Endodermal cell (in vitro differentiated cells): ENCODE measurements around the gene CCDC57. TPM values are rescaled to one million over a fixed set of nuclear protein-coding genes. Genes with fewer than 3 reads are reported as not detected.

ENCODE experiments used
- DNase-seq: peaks from one replicate; pipeline ENCODE4 v3.0.0-alpha.2; 2017
- H3K27ac ChIP-seq: 2 replicates; pipeline ENCODE4 v1.5.1; 2013; ENCODE audit warnings: mild to moderate bottlenecking, low read depth, low read length, moderate library complexity
- H3K27me3 ChIP-seq: 2 replicates; pipeline ENCODE4 v1.6.1; 2013; ENCODE audit warnings: mild to moderate bottlenecking, low read length, moderate library complexity; ENCODE audit not compliant: insufficient read depth, control insufficient read depth, poor library complexity, severe bottlenecking
- H3K36me3 ChIP-seq: 2 replicates; pipeline ENCODE4 v1.7.0; 2013; ENCODE audit warnings: mild to moderate bottlenecking, low read length, moderate library complexity; ENCODE audit not compliant: control insufficient read depth, insufficient read depth
- H3K4me1 ChIP-seq: one replicate; pipeline ENCODE4 v1.7.0; 2013; ENCODE audit warnings: low read length; ENCODE audit not compliant: control insufficient read depth, insufficient read depth
- H3K4me3 ChIP-seq: 2 replicates; pipeline ENCODE4 v1.5.1; 2013; ENCODE audit warnings: mild to moderate bottlenecking, low read length, moderate library complexity
- H3K9ac ChIP-seq: 2 replicates; pipeline ENCODE4 v1.6.1; 2013; ENCODE audit warnings: mild to moderate bottlenecking, low read length, moderate library complexity; ENCODE audit not compliant: poor library complexity, severe bottlenecking; ENCODE audit errors: extremely low read depth
- H3K9me3 ChIP-seq: 2 replicates; pipeline ENCODE4 v1.6.1; 2013; ENCODE audit warnings: mild to moderate bottlenecking, low read length, moderate library complexity; ENCODE audit not compliant: control insufficient read depth
- H3K27ac Mint-ChIP-seq: 2 replicates; pipeline ENCODE4 v1.8.0; 2020; ENCODE audit warnings: mixed read lengths
- H3K27me3 Mint-ChIP-seq: 2 replicates; pipeline ENCODE4 v1.8.0; 2021; ENCODE audit warnings: mild to moderate bottlenecking, mixed read lengths; ENCODE audit not compliant: insufficient read depth
- H3K36me3 Mint-ChIP-seq: 2 replicates; pipeline ENCODE4 v1.8.0; 2020; ENCODE audit warnings: low read depth, mixed read lengths
- H3K4me1 Mint-ChIP-seq: 2 replicates; pipeline ENCODE4 v1.8.0; 2020; ENCODE audit warnings: mixed read lengths
- H3K4me3 Mint-ChIP-seq: 2 replicates; pipeline ENCODE4 v1.8.0; 2020; ENCODE audit warnings: mild to moderate bottlenecking, moderate library complexity, mixed read lengths
- H3K9me3 Mint-ChIP-seq: 2 replicates; pipeline ENCODE4 v1.8.0; 2020; ENCODE audit warnings: mild to moderate bottlenecking, mixed read lengths
- WGBS, 2 experiments: methylation state at CpG; one replicate each; pipeline versions ENCODE4 v1.1.5 to v1.1.7; 2013; ENCODE audit warnings: missing lambda C conversion rate in 2 of 2, mixed read lengths in 1 of 2; ENCODE audit not compliant: insufficient coverage in 1 of 2, insufficient read length in 1 of 2; 5-methylcytosine and 5-hydroxymethylcytosine counted together
- total RNA-seq, 2 donors: library from RNA; stranded (reverse); fragmentation: NEBNext Ultra II Directional in 1 of 2; extraction: Animal tissue kit (Norgen Biotek cat#: 25700) in 1 of 2; gene quantifications; 2 replicates in 1 of 2; 3 replicates in 1 of 2; pipeline ENCODE4 v1.2.1, GENCODE V29; 2021
- TF ChIP-seq, protein P1 (sequence below): fragments of 200-600 bp; sonication (generic); conservative IDR thresholded peaks from 2 replicates; pipeline ENCODE4 v1.5.0; 2021; ENCODE audit warnings: antibody characterized with exemption, mild to moderate bottlenecking

The CCDC57 gene
- total RNA-seq, 2 donors from 2014 or later, result 61.8 to 82.8 TPM

- Histone ChIP-seq H3K9me3 (no peaks in the 10 kb centered on the region), H3K4me1 (peaks cover 3% of the 10 kb centered on the region), H3K27ac (no peak overlapping the region), H3K4me3 (no peak overlapping the region), H3K27me3 (no peaks in the 10 kb centered on the region), H3K9ac (no peak overlapping the region), H3K36me3 (peaks cover 22% of the 10 kb centered on the region)
- DNase-seq, result peak; percentile 75
- H3K4me1 Mint-ChIP-seq, result peaks cover 5% of the 10 kb centered on the region
- H3K27me3 Mint-ChIP-seq, result no peaks in the 10 kb centered on the region
- WGBS, 2 experiments, result 86 to 89% methylated on average over 30 to 33 of the region's 33 CpGs
- peaks cover 13% of the 10 kb centered on the region for H3K36me3 Mint-ChIP-seq
- H3K4me3 Mint-ChIP-seq, result no peak overlapping the region
- TF ChIP-seq, protein P1, sequence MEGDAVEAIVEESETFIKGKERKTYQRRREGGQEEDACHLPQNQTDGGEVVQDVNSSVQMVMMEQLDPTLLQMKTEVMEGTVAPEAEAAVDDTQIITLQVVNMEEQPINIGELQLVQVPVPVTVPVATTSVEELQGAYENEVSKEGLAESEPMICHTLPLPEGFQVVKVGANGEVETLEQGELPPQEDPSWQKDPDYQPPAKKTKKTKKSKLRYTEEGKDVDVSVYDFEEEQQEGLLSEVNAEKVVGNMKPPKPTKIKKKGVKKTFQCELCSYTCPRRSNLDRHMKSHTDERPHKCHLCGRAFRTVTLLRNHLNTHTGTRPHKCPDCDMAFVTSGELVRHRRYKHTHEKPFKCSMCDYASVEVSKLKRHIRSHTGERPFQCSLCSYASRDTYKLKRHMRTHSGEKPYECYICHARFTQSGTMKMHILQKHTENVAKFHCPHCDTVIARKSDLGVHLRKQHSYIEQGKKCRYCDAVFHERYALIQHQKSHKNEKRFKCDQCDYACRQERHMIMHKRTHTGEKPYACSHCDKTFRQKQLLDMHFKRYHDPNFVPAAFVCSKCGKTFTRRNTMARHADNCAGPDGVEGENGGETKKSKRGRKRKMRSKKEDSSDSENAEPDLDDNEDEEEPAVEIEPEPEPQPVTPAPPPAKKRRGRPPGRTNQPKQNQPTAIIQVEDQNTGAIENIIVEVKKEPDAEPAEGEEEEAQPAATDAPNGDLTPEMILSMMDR, result no peak
- H3K9me3 Mint-ChIP-seq, result no peaks in the 10 kb centered on the region
- H3K27ac Mint-ChIP-seq, result peak overlapping the region; percentile 36
Observed at GRCh38 chr17:82238472-82239201, 26.0 kb upstream of the CCDC57 start.

- H3K4me1 ChIP-seq, result peaks cover 3% of the 10 kb centered on the region
- Mint-ChIP-seq H3K4me3 (no peak overlapping the region), H3K27ac (no peak overlapping the region), H3K4me1 (peaks cover 5% of the 10 kb centered on the region), H3K27me3 (no peaks in the 10 kb centered on the region), H3K36me3 (peaks cover 11% of the 10 kb centered on the region), H3K9me3 (no peaks in the 10 kb centered on the region)
- TF ChIP-seq, protein P1, result no peak
- H3K9me3 ChIP-seq, result no peaks in the 10 kb centered on the region
- peaks cover 15% of the 10 kb centered on the region for H3K36me3 ChIP-seq
- no peak overlapping the region for H3K4me3 ChIP-seq
- H3K27me3 ChIP-seq, result no peaks in the 10 kb centered on the region
- no peak overlapping the region for H3K27ac ChIP-seq
- peak; percentile 50 for DNase-seq
- no peak overlapping the region for H3K9ac ChIP-seq
- 92 to 97% methylated on average over 30 to 34 of the region's 34 CpGs for WGBS, 2 experiments
Observed at GRCh38 chr17:82237746-82238471, 25.3 kb upstream of the CCDC57 start.

GRCh38 chr17:82237083-82237745 lies 24.6 kb upstream of the CCDC57 start:
- TF ChIP-seq, protein P1, result no peak
- Histone ChIP-seq H3K9me3 (no peaks in the 10 kb centered on the region), H3K4me1 (peaks cover 5% of the 10 kb centered on the region), H3K4me3 (no peak overlapping the region), H3K27me3 (no peaks in the 10 kb centered on the region), H3K27ac (no peak overlapping the region), H3K9ac (no peak overlapping the region), H3K36me3 (peaks cover 8% of the 10 kb centered on the region)
- no peak overlapping the region for H3K27ac Mint-ChIP-seq
- peaks cover 5% of the 10 kb centered on the region for H3K4me1 Mint-ChIP-seq
- peak; percentile 79 for DNase-seq
- WGBS, 2 experiments, result 97% methylated on average over 47 to 59 of the region's 59 CpGs
- H3K9me3 Mint-ChIP-seq, result no peaks in the 10 kb centered on the region
- H3K27me3 Mint-ChIP-seq, result no peaks in the 10 kb centered on the region
- no peak overlapping the region for H3K4me3 Mint-ChIP-seq
- H3K36me3 Mint-ChIP-seq, result peaks cover 6% of the 10 kb centered on the region
